Upper lobe of right lung (tissue), 1 donor: Measurements from ENCODE around the gene PALMD. TPM values are rescaled to one million over a fixed set of nuclear protein-coding genes. Genes with fewer than 3 reads are reported as not detected.

ENCODE experiments used
- ATAC-seq: fragments of 200-7000 bp; cut with Tn5 transposase; one replicate; pipeline ENCODE4 v1.9.1; 2020; ENCODE audit warnings: mild to moderate bottlenecking, moderate library complexity
- DNase-seq: peaks from one replicate; pipeline ENCODE4 v3.0.0-alpha.2; 2020
- H3K27ac ChIP-seq: fragments of 200-600 bp; one replicate; pipeline ENCODE4 v1.8.0; 2022
- H3K27me3 ChIP-seq: fragments of 200-600 bp; one replicate; pipeline ENCODE4 v1.8.0; 2022; ENCODE audit warnings: mild to moderate bottlenecking
- H3K36me3 ChIP-seq: fragments of 200-600 bp; one replicate; pipeline ENCODE4 v1.8.0; 2022
- H3K4me1 ChIP-seq: fragments of 200-600 bp; one replicate; pipeline ENCODE4 v1.8.0; 2022
- H3K4me3 ChIP-seq: fragments of 200-600 bp; one replicate; pipeline ENCODE4 v1.8.0; 2022; ENCODE audit warnings: mild to moderate bottlenecking
- H3K9me3 ChIP-seq: fragments of 200-600 bp; one replicate; pipeline ENCODE4 v1.8.0; 2022
- CTCF ChIP-seq: fragments of 200-600 bp; IDR thresholded peaks from one replicate; pipeline ENCODE4 v1.8.0; 2022; ENCODE audit warnings: antibody characterized with exemption
- intact Hi-C: fragments of 100-400 bp; cut with DNase I; formaldehyde crosslinking; loops from one replicate; pipeline ENCODE4 v1.11.0; 2022
- total RNA-seq: library from RNA; stranded (reverse); fragmentation: NEBNext Ultra II Directional; extraction: Animal tissue kit (Norgen Biotek cat#: 25700); gene quantifications from one replicate; pipeline ENCODE4 v1.2.1, GENCODE V29; 2021
- donor health status: DM: no; HTN: yes; CAD: no; lungs with severe emphysema.

PALMD gene
- total RNA-seq, 1 donor from 2014 or later: 21.5 TPM

- H3K36me3 ChIP-seq: no peaks in the 10 kb centered on the region
- no peak overlapping the region for H3K4me3 ChIP-seq
- no peak overlapping the region for H3K27ac ChIP-seq
- H3K9me3 ChIP-seq: no peaks in the 10 kb centered on the region
- ATAC-seq (no peak), DNase-seq (no peak)
- intact Hi-C loops: no loop called here
- no peaks in the 10 kb centered on the region for H3K27me3 ChIP-seq
- TF ChIP-seq CTCF: no peak
- peaks cover 5% of the 10 kb centered on the region for H3K4me1 ChIP-seq
Measured at GRCh38 chr1:99608058-99608457, 37.9 kb upstream of the PALMD start.

GRCh38 chr1:99613716-99614115, 32.2 kb upstream of the PALMD start:
- intact Hi-C loops: no loop called here
- Histone ChIP-seq H3K27ac (no peak overlapping the region), H3K4me3 (no peak overlapping the region), H3K36me3 (no peaks in the 10 kb centered on the region), H3K27me3 (no peaks in the 10 kb centered on the region), H3K4me1 (no peaks in the 10 kb centered on the region), H3K9me3 (no peaks in the 10 kb centered on the region)
- no peak for ATAC-seq
- TF ChIP-seq CTCF: no peak
- no peak for DNase-seq

GRCh38 chr1:99614728-99615127, 31.2 kb upstream of the PALMD start:
- no peak overlapping the region for H3K4me3 ChIP-seq
- TF ChIP-seq CTCF: no peak
- H3K4me1 ChIP-seq: no peaks in the 10 kb centered on the region

GRCh38 chr1:99619583-99619982, 26.3 kb upstream of the PALMD start:
- no peak for ATAC-seq
- Histone ChIP-seq H3K9me3 (no peaks in the 10 kb centered on the region), H3K27ac (no peak overlapping the region), H3K27me3 (no peaks in the 10 kb centered on the region), H3K4me3 (no peak overlapping the region), H3K36me3 (no peaks in the 10 kb centered on the region), H3K4me1 (no peaks in the 10 kb centered on the region)
- intact Hi-C loops: no loop called here
- DNase-seq: no peak
- no peak for TF ChIP-seq CTCF

More at GRCh38 chr1:99614728-99615127, 31.2 kb upstream of the PALMD start:
- Histone ChIP-seq H3K9me3 (no peaks in the 10 kb centered on the region), H3K36me3 (no peaks in the 10 kb centered on the region), H3K27me3 (no peaks in the 10 kb centered on the region), H3K27ac (no peak overlapping the region)
- intact Hi-C loops: no loop called here
- ATAC-seq (no peak), DNase-seq (no peak)

- intact Hi-C loops: no loop called here
- Histone ChIP-seq H3K27me3 (no peaks in the 10 kb centered on the region), H3K27ac (no peak overlapping the region), H3K36me3 (no peaks in the 10 kb centered on the region), H3K4me3 (no peak overlapping the region), H3K4me1 (no peaks in the 10 kb centered on the region), H3K9me3 (no peaks in the 10 kb centered on the region)
- TF ChIP-seq CTCF: no peak
- DNase-seq (no peak), ATAC-seq (no peak)
Measured at GRCh38 chr1:99621340-99621901, 24.5 kb upstream of the PALMD start.
